Stimulated activated CD8-positive, alpha-beta memory T cell treated with anti-CD3 and anti-CD28 coated beads, Interleukin-4, amount 100 ng/mL, for 1 hour (primary cell): ENCODE measurements around the gene MTMR11.
A peak's percentile ranks its signal among the peaks of the same experiment; 100 is the strongest.
"Not testable (repeated sequence)": the region's sequence is repeated elsewhere in the genome, so short reads cannot be mapped to it uniquely, and the experiment has no call there.

ENCODE experiments used
- DNase-seq, 2 donors: peaks; one replicate each; pipeline ENCODE4 v3.0.0-alpha.2; 2020; ENCODE audit warnings: low read depth in 2 of 2, low spot score in 1 of 2

Gene MTMR11, protein sequence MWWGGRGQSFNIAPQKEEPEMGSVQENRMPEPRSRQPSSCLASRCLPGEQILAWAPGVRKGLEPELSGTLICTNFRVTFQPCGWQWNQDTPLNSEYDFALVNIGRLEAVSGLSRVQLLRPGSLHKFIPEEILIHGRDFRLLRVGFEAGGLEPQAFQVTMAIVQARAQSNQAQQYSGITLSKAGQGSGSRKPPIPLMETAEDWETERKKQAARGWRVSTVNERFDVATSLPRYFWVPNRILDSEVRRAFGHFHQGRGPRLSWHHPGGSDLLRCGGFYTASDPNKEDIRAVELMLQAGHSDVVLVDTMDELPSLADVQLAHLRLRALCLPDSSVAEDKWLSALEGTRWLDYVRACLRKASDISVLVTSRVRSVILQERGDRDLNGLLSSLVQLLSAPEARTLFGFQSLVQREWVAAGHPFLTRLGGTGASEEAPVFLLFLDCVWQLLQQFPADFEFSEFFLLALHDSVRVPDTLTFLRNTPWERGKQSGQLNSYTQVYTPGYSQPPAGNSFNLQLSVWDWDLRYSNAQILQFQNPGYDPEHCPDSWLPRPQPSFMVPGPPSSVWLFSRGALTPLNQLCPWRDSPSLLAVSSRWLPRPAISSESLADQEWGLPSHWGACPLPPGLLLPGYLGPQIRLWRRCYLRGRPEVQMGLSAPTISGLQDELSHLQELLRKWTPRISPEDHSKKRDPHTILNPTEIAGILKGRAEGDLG

DNA sequence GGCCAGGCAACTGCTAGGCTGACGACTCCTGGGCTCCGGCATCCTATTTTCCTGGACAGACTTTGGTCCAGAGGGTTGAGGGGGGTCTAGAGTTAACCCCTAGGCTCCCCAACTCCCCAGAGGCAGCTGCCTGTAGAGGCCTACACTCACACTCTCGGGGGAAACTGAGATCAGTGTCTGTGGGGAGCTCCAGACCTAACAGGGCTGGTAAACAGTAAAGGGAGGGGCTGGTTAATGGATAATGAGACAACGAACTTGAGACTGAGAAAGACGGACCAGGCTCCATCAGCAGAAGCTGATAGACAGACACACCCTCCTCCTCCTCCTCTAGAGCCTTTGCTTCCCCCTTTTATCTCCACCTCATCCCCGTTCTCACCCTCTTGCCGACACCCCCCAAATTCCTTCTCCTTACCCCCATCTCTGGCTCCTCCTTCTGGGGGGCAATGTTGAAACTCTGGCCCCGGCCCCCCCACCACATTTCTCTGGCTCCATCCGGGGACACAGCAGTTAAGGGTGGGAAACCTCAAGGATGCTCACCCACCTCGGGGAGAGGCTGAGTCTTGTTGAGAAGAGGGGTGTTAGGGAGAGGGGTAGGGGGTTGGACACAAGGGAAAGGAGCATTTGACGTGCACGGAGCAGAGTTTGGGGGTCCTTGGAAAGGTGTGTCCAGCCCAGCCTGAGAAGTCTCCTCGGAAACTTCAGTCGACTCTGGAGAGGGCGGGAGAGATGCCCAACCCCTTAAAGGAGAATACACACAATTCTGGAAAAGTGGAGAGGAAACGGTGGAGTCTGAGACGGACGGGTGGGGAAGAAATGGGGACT, at the start of gene MTMR11:
MTMR11 (minus strand) TSS at position 710 of the 822 bp plus-strand sequence; CDS start at position 478, 232 bp downstream.
- DNase-seq, result no peak

DNA sequence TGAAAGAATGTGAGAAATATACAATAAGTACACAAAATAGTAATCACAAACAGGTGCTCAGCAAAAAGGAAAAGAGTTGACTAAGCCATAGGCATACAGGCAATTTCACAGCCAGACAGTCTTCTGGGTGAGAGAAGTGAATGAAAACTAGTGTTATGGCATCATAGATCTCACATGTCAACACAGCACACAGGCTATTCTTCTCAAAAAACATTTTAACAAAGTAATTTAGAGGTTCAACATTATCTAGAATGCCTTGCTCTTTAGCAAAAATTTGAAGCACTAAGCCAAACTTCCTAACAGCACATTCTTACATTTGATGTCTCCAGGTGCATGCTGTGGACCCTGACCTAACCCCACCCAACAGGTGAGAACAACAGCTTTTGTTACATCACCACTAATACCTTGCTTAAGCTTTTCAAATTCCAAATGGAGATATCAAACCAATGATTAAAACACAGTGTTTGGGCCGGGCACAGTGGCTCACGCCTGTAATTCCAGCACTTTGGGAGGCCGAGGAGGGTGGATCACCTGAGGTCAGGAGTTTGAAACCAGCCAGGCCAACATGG, 43.4 kb upstream of the MTMR11 start:
- DNase-seq, result no peak

DNA sequence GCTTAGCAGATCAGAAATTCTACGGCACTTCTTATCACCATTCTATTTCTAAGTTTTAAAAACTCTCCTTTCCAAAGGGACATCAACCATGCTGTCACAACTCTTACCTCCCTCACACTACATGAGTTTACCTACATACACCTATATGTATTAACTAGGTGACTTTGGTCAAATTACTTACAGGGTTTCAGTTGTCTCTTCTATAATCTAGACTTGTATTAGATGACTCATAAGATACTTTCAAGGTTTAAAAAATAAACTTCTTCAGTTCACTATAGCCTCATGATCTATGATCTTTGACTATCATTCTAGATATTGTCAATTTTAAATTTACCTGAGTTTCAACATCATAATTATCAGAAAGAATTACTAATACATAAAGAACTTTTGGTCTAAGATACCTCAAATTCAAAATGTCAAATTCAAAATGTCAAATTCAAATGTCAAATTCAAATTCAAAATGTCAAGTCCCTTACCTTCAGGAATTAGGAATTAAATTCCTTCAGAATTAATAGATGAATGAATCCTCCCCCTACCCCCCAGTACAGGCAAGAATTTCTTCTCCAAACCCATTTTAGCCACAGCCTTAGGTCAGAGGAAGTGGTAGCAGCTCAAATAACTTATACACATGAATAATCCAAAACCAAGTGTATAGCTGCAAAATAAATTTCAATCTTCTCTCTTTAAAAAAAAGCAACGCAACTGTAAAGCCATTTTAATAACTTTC, 42.7 kb upstream of the MTMR11 start:
- DNase-seq, result no peak

DNA sequence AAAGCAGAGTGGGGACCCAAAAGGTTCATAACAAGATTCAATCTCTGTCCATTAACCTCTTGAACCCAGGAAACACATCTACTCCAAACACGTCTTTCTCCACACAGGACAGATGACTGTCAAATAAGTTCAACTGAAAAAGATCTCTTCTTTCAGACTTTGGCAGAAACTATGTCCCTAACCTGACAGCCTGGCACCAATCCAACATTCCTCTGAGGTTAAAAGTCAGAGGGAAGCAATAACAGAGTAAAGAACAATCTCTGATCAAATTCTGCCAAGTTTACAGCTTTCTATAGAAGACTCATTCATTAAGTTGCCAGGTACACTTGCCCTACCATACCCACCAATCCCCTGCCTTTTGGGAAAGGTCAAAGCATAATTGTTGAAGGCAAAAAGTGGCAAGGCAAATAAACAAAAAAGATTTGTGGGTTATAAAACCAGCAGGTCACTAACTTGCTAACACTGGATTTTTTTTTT, 41.9 kb upstream of the MTMR11 start:
- DNase-seq, result no peak

DNA sequence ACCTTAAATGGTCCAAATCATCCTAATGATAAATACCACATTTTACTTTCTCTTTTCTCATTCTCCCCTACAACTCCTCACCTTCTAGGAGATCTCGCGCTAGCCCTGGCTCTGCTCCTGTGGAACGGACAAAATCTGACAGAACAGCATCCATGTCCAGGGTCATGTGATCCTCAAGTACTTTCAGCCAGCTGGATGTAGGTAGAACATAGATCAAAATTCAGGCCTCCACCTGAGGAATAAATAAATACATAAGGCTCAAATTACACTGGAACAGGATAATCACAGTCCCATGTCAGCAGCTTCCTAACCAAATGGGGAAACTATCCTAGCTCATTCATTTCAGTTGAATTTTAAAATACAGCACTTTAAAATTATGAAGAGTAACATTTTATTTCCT, 40.7 kb upstream of the MTMR11 start:
- DNase-seq, result no peak

DNA sequence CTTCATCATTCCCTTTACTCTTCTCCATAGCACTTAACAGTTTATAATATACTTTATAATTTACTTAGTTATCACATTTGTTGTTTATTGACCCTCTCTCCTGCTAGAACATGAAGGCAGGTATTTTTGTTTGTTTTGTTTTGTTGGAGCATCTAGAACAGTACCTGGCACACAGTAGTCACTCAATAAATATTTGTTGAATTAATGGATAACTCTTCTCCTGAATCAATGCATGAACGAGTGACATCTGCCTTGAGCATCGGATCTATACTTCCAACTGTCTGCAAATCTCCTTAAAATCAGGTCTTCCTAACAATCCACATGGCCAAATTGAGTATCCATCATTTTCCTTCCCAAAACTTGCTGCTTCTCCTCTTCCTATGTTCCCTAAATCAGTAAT, 35.9 kb upstream of the MTMR11 start:
- DNase-seq, result no peak

DNA sequence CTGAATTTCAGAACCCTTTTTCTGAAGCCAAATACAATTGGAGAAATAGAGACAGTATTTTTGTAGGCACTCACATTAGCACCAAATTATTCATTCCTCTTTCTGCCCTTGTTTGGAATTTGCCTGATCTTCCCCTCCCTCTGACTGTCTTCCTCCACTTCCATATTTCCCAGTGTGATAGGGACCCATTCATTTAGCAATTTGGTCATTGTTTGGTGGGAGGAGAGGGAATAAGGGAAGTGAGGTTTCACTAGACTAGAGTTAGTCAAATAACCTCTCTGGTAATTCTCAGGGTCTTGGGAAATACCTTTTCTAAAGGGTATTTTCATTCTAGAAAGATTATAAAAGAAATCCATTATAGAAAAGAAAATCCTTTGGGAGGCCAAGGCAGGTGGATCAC, 31.0 kb upstream of the MTMR11 start:
- no peak for DNase-seq

DNA sequence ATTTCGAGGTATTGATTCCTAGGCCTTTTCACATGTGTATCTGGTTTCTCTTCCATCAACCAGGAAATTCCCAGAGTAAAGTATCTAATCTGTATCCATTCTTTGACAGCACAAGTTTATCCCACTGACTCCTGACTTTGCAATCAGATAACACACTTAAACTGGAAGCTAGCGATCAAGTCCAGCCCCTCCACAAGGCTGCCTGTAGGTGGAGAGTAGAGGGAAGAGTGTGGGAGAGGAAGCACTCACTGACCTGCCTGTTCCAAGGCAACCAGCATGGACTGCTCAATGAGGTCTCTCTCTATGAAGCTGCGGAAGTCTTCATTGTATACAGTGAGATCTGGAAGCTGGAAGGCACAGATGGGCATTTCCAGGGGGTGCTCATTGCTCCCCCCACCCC, 30.4 kb upstream of the MTMR11 start:
- no peak for DNase-seq

DNA sequence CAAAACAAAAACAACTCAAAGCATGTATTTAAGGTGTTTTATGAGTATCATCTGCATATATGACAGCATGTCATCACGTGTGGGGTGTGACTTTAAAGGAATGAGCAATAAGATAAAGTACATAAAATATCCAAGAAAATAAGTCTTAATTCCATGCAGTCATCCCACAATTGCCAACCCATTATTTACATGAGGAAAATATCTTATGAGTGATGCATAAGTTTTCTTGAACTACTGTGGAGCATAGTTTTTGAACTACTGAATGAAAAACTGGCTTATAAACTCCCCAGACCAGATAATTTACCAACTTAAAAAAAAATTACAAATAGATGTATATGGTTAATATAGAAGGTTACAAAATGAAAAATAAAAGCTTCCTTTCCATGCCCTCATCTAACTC, 29.7 kb upstream of the MTMR11 start:
- no peak for DNase-seq

DNA sequence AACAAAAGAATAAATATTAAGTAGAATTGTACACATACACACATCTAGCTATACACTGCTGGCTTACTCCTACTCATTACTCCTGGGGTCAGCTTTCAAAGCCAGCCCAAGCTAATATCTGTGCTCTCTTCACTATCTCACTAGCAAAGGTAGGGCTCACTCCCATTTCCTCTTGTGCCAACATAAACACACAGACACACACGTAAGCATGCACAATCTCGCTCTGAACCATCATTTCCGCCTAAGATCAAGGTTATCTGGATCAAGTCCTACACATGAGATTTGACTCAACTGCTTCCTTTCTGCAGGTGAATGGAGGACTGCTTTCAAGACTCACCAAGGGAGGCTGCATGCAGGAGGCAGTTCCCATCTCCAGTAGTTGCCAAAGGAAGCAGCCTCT, 28.8 kb upstream of the MTMR11 start:
- no peak for DNase-seq

DNA sequence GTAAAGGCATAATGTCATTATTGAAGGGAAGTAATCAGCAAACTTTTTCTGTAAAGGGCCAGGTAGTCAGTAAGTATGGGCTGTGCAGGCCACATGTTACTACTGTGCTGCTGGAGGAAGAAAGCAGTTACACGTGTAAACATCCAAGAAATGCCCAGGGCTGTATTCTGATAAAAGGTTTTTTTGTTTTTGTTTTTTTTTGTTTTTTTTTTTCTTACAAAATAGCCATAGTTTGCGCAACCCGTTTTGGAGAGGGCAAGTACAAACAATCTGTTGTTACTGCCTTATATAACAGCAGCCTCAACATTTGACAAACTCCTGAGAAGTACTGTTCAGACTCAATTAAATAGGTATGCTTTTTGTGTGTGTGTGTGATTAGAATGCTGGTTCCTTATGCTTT, 26.7 kb upstream of the MTMR11 start:
- DNase-seq, result no peak

DNA sequence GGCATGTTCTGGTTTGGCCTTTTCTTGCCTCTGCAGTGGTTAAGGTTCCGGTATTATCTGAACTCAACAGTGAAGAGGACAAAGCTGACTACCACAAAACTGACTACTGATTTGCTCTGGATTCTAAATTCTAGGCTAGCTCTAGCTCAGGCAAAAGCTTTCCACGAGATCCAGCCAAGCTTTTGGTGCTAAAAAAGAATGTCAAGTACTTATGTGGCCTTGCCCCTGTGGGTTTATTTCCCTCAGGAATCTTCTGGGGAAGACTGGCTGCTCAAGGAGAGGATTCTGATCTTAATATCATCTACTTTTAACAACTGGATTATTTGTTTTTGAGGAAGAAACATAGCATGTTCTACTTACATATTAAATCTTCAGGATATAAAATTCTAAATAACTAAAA, 26.1 kb upstream of the MTMR11 start:
- no peak for DNase-seq

DNA sequence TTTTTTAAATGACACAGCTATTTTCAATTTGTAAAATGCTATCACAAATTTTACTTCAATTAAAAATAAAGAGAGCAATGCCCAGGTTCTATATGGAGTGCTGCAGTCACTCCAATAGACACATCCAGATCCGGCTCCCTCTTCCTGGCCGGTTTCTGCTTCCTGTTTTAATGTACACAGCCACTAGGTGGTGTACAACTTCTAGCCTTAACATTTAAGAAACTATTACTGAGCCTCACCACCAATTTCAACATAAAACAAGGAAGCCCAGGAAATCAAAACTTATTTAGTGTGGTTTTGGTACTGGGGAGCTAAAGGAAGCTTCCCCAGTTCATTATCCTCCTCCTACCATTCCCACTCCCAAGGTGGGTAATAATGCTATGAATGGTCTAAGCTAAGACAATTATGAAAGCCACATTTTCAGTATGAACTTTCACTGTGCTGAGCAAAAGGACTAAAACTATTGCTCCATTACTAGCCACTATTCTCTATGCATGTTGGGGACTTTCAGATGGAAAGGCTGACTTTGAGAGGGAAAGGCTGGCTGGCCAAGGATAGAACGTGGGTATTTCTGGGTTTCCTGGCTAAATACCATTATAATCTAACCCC, 25.5 kb upstream of the MTMR11 start:
- DNase-seq, result peak in 1 of 2 donors; percentile 7

DNA sequence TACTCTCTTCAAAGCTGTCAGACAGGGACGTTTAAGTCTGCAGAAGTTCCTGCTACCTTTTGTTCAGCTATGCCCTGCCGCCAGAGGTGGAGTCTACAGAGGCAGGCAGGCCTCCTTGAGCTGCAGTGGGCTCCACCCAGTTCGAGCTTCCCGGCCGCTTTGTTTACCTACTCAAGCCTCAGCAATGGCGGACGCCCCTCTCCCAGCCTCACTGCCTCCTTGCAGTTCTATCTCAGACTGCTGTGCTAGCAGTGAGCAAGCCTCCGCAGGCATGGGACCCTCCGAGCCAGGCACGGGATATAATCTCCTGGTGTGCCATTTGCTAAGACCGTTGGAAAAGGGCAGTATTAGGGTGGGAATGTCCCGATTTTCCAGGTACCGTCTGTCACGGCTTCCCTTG, 20.9 kb upstream of the MTMR11 start:
- DNase-seq, result not testable (repeated sequence)

DNA sequence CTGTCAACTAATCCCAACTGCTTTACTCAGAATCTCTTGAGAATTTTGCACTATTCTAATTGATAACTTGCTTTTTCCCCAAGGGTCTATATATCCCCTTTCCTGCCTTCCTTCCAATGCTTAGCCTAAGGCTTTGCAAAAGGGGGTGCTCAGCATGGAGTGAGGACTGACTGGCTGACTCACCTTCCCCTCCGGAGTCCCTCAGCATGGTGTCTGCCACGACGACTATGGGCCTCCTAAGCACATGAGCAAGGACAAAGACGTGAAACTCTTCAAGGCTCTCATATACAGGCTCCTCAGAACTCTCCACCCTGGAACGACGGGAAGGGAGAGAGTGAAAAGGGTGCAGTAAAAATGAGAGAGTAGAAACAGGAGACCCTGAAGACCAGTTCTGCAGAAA, 13.2 kb upstream of the MTMR11 start:
- DNase-seq, result no peak

DNA sequence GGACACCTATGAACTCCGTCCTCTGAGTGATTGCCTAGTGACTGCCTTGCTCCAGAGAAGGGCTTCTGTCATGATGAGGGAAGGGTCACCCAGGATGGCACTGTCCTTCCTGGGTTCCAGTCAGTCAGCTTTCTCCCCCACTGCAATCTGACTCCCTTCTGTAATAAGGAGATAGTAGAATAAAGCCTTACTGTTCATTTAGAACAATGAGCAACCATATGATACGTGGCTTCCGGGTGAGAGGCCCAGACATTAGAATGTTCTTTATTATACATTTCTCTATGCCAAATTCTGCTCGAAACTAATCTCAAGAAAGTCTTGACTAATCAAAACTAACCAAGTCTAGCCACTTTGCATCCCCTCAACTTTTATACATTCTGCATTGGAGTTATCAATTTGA, 8.5 kb upstream of the MTMR11 start:
- DNase-seq, result no peak

DNA sequence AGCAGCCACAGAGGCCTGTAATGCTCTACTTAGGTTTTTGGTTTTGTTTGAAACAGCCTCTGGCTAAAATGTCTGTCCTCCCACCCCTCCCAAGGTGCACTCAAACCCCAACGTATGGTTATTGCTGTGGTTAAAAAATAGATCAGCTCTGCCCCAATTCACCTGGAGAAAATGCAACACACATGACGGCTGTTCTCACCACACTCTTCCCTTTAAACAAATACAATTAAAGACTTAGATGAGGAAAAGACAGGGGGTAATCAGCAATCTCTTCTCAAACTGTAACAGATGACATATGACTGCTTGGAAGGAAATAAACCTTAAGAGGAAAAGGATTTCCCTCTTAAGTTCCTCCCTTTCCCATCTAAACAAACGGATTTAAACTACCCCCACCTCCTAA, 6.2 kb upstream of the MTMR11 start:
- no peak for DNase-seq

DNA sequence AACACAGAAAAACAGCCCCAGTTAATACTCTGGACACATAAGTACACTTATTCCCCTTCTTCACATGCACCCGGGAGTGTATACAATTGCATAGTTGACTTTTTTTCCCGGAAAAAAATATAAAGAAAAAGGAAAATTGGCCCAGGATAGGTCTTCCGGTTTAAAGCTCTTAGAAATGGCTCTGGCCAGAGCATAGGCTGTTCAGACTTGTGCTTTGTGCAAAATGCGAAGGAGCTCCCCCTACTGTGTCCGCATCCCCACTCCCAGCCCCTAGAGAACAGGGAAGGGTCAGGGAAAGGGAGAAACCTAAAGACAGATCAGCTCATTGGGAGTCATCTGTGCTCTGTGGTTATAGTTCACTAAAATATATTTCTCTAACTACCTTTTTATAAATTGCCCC, 5.5 kb upstream of the MTMR11 start:
- DNase-seq, result no peak

DNA sequence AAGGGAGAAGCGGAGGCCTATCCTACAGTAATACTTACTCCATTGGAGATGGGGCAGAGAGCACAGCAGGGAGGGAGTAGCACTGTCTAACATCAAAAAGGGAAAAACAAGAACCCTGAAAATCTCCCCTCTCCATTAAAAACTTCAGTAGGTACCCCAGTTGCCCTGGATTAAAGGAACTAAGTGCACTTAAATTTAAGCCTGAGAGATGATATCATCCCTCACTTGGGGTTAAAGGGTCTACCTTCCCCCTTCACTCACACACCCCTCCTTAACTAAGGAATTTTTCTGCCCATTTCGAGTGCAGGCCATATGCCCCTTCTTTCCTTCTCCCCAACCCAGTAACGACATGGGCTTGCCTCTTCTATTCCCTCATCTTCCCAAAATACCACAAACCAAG, 3.7 kb upstream of the MTMR11 start:
- DNase-seq, result no peak

DNA sequence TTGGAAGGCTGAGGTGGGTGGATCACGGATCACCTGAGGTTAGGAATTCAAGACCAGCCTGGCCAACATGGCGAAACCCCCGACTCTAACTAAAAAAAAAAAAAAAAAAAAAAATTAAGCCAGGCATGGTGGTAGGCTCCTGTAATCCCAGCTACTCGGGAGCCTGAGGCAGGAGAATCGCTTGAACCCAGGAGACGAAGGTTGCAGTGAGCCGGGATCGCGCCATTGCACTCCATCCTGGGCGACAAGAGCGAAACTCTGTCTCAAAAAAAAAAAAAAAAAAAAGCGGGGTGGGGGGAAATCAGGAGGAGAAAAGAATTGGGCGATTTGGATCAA, 2.0 kb upstream of the MTMR11 start:
- DNase-seq, result not testable (repeated sequence)
